HG03354 (cell line): ENCODE measurements around the gene STPG4.

ENCODE experiments used
- ATAC-seq: cut with Tn5 transposase; IDR thresholded peaks from one replicate; pipeline ENCODE4 v1.9.1; 2021; ENCODE audit warnings: mild to moderate bottlenecking; ENCODE audit not compliant: unreplicated experiment, poor library complexity, severe bottlenecking

Gene STPG4

DNA sequence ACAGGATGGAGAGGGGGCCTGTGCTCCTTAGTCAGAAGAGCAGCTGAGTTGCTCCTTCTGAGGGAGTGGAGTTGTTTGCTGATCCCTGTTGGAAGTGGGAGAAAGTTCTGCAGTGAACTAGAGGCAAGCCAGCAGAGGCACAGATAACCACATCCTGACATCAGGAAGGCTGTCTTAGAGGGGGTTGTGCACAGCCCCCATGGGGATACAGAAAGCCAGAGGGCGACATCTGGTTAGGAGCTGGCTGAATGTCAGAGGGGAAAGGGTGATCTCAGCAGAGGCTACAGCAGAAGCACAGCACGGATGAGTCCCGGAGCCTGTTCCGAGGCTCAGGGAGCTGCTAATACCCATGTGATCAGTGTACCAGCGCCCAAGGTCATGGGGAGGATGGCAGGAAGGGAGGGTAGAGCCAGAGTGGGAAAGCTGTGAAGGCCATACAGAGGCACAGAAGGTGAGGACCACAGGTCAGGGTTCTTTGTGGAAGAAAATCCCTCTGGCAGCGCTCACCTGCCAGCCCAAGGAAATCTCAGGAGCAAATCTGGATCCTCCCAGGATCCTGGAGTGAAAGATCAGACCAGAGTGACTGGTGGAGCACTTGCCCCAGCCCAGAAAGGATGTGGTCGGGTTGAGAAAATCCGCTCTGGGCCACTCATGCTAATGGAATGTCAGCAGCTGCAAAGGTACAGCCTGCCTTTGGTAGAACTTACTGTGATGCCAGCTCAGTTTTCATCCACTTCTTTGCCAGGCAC, 111.8 kb downstream of the STPG4 start:
- no peak for ATAC-seq

DNA sequence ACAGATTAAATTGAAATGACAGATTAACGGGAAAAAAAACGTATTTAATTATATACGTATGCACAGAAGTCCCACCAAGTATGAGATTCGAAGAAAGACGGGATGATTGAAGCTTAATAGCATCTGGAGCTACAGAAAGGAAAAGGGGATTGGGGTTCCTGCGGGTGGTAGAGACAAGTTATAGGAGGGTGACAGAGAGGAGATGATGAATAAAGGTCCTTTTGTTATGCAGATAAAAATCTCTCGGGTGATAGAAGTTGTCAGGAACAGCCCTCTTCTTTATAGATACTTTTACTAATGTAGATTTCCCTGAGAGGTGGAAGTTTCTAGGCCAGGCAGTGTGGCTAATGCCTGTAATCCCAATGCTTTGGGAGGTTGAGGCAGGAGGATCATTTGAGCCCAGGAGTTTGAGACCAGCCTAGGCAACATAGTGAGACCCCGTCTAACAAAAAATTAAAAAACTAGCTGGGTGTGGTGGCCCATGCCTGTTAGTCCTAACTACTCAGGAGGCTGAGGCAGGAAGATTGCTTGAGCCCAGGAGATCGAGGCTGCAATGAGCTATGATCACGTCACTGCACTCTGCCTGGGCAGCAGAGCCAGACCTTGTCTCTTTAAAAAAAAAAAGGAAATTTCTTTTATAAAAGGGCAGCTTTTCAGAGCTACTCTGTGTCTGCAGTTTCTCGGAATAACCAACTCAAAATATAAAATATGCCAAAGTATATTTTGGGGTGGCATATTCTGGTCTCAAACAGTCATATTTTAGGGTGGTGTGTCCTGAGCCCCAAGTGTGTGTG, 113.0 kb downstream of the STPG4 start:
- no peak for ATAC-seq

DNA sequence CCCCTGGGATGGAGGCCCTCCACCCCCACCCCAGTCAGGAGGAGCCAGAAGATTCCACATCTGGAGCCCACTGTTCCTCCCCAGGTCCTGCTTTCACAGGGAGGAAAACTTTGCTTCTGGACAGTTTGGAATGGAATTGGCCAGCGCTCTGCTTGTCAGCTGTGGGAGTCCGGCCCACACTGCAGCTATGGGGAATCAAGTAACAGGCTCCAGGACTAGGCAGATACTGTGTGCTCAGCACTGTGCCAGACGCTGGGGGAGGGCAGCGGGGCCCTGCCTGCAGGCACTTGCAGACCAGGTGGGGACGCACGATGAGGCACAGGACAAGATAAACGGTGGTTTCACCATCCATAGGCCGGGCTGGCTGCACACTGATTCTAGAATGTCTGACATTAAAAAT, 114.0 kb downstream of the STPG4 start:
- no peak for ATAC-seq

DNA sequence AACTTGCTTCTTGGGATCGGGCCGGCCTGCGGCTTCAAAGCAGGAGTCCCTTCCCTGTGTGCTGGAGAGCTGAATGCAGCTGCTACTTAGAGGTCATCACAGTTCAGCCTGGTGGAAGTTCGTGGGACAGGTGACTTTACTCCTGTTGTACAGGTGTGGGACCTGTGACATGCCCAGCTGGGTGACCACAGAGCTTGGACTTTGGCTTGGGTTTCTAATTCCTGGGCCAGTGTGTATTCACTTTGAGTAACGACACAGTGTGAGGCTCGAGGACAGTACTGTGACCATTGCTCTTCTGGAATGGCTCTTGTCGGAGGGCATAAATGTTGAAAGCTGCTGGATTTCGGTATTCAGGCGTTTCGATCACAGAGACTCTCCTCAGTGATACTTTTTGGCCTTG, 114.5 kb downstream of the STPG4 start:
- no peak for ATAC-seq

DNA sequence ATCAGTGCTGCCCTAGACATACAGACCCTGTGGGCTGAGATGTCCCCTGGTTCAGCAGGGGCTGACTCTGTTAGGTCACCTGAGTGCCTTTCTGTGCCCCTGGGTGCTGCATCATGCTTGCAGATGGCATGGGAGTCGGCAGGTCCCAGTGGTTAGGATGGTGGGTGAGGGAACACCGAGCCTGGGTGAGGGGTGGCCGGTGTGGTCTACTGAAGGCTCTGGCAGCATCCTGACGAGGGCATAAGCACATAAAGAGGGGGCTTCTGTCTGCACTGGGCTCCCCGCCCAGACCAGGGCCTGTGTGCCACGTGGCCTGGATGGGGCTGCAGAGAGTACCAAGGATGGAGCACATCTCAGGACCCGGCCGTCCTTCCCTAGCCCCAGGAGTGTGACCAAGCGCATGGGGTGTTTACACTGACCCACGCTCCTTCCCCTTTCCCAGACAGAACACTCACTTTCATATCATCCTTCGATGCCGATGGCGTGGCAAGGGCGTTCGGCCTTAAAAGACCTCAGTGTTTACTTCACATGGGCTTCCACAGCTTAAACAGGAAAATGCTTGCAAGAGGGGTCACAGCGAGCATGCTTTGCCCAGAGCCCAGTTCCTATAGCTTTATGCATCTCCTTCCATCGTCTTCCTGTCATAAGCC, 115.1 kb downstream of the STPG4 start:
- no peak for ATAC-seq

DNA sequence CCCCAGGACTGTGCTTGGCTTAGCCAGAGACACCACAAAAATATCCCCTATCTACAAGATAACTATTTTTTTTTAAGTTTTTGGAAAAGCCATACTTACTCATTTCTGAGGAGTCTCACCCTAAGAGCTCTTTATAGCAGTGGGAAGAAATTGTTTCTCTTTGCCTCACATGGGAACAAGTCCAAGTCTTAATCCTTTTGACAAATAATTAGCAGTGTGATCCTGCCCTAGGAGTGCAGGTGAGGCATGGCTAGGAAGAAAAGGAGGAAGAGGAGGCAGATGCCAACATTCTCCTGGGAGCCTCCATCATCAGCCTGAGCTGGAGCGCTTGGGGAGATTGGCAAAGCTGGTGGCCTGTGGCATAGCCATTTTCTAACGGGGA, 115.6 kb downstream of the STPG4 start:
- no peak for ATAC-seq

DNA sequence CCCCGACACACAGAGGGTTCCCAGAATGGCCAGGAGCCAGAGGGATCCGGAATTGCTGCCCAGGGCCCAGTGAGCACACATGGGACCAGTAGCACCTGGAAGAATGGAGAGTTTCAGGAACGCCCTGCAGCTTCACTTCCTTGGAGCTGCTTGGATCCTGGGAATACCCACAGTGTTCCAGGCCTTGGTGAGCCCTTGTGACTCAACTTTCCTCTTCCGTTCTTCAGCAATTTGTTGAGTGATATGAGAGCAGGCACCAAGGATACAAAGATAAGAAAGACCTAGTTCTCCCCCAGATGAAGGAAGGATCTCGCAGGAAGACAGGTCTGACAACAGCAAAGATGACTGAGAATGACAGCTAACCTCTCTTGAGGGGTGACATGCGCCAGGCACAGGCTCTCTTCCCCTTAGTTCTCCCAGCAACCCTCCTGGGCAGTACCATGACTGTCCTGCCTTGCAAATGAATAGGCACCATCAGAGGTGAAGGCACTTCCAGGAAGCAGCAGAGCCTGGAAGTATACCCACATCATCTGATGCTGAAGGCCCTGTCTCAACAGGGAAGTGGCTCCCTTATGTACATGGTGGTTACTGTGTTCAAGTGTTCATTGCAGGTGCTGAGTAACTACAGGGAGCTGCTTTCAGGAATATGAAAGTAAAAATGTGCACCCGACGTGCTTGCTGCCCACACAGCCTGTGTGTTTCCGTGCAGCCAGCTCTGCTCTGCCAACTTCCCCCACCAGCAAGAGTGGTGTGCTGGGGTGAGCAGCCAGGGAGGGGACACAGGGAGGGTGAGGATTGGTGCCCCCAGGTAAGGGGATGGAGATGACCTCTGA, 116.2 kb downstream of the STPG4 start:
- ATAC-seq = peak; percentile 37

DNA sequence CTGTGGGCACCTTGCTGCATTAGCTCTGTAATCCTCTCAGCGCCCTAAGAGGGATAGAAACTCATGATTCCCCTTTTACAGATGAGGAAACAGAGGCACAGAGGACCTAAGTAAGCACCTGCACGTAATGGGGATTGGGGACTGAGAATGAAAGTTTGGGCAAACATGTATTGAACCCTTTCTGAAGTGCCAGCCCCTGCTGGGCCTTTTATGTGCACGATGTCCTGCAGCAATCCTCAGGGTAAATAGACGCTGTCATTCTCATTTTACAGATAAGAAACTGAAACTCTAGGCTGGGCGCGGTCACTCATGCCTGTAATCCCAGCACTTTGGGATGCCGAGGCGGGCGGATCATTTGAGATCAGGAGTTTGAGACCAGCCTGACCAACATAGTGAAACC, 117.4 kb downstream of the STPG4 start:
- ATAC-seq = no peak
